Right ventricle myocardium inferior (tissue), 1 donor: ENCODE results near the gene YKT6. TPM values are rescaled to one million over a fixed set of nuclear protein-coding genes. Genes with fewer than 3 reads are reported as not detected.

Experiments
- ATAC-seq: fragments of 200-7000 bp; cut with Tn5 transposase; one replicate; pipeline ENCODE4 v1.9.1; 2020; ENCODE audit warnings: mild to moderate bottlenecking, moderate library complexity
- DNase-seq: peaks from one replicate; pipeline ENCODE4 v3.0.0; 2021; ENCODE audit errors: missing footprints
- intact Hi-C: fragments of 100-400 bp; cut with DNase I; formaldehyde crosslinking; loops from one replicate; pipeline ENCODE4 v1.11.0; 2022
- total RNA-seq: library from RNA; stranded (reverse); fragmentation: NEBNext Ultra II Directional; extraction: Animal tissue kit (Norgen Biotek cat#: 25700); gene quantifications from one replicate; pipeline ENCODE4 v1.2.1, GENCODE V29; 2021
- donor health status: DM: no; HTN: yes; CAD: no; lungs with severe emphysema.

YKT6 gene
- total RNA-seq, 1 donor from 2014 or later, result 58.0 TPM

DNA sequence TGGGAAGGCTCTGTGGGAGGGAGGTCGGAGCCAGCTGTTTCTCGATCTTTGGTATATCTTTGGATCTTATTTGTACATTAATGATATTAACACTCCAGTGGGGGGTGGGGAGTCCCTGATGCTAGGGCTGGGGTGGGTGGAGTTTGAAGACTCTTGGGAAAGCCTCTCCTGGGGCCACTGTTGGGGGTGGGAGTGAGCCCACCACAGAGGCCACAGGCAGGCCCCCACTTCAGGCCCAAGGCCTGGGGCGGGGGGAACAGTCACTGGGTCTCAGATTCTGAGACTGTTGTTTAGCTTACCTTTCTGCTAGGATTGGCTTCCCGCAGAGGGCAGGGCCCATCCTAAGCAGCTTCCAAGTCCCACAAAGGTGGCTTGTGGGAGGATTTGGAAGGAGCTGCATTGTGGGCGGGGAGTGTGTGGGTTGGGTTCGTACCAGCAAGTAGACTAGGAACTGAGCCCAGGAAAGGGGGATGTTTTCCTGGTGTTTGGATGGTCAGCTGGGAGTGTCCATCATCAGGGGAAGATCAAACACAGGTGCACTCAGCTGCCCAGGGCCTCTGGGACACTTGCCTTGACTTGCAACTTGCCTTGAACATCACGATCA lies 11.9 kb downstream of the YKT6 start:
- ATAC-seq, result no peak
- intact Hi-C loops, result no loop called here
- DNase-seq, result no peak

DNA sequence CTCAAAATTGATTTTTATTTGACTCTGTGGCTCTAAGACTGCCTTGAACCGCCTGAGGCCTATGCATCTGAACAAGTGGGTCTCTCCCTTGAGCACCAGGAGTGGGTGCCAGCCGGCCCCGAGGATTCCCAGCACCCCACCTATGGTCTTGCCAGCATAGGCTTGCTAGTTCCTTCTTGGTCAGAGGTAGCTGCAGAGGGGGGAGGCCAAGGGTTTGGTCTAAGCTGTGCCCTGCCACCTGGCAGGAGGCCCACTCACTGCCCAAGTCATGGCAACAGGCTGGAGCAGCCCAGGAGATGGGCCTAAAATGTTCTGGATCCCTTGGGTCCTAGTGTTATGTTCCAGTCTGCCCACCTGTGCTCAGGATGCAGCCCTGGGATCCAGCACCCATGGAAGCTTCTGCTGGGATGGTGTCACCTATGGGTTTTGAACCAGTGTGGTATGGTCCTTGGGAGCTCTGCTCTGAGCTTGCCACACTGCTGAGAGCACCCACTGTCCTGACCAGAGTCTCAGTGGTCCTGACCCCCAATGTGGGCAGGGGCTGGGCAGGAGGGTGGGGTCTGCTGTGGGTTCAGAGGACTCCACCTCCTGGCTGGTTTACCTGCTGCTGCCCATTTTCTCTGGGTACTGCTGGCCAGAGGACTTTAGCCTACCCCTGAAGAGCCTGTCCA lies 12.6 kb downstream of the YKT6 start:
- intact Hi-C loops, result no loop called here
- DNase-seq (peak; percentile 50), ATAC-seq (no peak)

DNA sequence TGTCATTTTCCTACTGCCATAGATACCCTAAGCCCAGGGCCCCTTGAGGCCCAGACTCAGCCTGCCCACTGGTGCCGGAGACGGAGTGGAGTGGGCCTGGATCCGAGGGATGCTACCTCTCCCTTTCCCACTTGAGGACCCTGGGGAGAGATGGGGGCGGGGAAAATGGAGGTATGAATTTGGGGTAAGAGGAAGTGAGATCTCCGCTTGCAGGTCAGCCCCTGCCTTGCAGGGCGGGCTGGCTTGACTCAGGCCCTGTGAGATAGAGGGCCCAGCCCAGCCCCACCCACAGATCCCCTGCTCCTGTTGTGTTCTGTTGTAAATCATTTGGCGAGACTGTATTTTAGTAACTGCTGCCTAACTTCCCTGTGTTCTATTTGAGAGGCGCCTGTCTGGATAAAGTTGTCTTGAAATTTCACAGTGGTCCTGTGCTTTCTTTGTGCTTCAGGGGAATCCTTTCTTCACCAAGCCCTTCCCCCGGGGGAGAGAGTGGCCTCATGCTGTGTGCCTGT lies 13.2 kb downstream of the YKT6 start:
- ATAC-seq (no peak), DNase-seq (no peak)
- intact Hi-C loops, result no loop called here

DNA sequence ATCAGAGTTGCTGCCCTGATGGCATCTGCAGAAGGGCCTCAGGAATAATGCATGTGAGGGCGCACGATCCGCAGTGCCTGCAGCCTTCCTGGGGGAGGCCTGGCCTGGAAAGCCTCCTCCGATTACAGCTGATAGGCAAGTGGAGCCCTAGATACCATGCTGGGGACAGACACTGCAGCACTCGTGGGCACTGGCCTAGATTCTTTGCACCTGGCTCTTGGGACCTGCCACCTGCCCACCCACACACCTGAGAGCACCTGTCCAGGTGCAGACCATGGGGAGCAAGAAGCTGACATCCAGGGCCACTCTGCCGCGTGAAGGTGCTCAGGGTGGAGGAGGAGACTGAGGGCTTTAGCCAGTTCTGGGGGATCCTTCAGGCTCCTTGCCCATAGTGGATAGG lies 14.8 kb downstream of the YKT6 start:
- intact Hi-C loops, result no loop called here

DNA sequence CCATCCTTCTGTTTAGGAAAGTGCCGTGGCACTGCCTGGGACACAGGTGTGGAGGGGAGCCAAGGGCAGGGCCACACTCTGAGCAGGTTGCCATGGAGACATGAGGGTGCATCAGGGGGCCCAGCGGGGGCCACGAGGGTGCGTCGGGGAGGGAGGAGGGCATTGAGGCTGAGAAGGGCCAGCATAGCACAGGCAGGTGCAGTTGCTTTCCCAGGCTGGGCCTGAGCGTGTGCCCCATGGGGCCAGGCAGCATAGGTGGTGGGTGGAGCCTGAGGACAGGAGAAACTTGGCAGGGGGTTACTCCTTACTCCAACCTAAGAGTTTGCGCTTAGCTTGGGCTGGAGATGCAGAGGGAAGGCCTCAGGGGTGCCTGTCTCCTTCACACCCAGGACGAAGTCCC lies 15.2 kb downstream of the YKT6 start:
- intact Hi-C loops, result no loop called here
- no peak for DNase-seq

More for the DNA sequence above, 14.8 kb downstream of the YKT6 start:
- no peak for DNase-seq
- ATAC-seq, result no peak

DNA sequence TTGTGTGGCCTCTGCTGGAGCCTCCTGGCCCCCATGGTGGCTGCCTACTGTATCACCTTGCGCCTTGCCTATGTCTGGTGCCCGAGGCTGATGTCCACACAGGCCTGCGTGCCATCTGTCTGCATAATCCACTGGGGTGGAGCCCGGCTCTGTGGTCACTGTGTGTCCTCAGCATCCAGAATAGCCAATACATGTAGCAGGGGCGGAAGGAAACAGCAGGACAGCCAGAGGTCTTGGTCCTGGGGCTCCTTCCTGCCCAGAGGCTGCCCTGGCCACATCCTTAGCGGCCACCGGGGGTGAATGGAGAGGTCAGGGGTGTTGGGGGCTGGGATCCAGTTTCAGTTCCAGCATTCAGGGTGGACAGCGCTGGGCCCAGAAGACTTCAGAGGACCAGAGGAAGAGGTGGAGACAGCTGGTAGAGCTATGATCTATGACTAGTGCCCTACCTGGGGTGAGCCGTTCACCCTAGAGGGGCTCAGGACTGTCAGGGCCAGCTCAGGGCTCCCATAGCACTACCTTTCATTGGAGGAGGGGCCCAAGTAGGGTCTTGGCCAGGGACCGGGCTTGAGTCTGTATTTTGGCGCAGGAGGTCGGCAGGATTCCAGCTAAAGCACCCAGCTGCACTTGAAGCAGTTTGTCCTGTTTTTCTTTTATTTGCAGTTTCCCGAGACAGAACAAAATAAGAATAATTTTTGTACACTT lies 15.9 kb downstream of the YKT6 start:
- intact Hi-C loops, result no loop called here
- DNase-seq, result no peak
- ATAC-seq, result no peak

More for the DNA sequence above, 15.2 kb downstream of the YKT6 start:
- no peak for ATAC-seq

DNA sequence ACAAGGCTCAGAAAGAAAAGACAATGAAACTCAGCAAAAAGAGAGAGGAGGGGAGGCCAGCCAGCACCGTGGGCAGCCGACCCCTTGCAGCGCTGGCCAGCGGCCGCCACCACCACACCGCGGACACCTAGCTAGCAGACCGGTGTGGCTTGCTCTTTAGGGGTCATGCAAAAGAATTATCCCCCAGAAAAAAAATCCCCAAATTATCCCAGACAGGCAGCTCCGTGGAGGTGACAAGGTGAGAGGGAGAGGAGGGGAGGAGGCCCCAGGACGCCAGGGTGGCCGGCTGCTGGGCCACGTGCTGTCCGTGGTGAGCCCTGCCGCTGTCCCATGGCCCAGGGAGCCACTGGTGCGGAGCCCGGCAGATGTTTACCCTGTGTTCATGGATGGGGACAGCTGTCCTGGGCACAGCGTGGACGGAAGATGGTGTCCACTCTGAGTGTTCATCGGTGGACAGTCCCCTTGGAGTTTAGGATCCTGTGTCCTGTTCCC lies 16.5 kb downstream of the YKT6 start:
- ATAC-seq (no peak), DNase-seq (peak; percentile 40)
- intact Hi-C loops, result no loop called here

DNA sequence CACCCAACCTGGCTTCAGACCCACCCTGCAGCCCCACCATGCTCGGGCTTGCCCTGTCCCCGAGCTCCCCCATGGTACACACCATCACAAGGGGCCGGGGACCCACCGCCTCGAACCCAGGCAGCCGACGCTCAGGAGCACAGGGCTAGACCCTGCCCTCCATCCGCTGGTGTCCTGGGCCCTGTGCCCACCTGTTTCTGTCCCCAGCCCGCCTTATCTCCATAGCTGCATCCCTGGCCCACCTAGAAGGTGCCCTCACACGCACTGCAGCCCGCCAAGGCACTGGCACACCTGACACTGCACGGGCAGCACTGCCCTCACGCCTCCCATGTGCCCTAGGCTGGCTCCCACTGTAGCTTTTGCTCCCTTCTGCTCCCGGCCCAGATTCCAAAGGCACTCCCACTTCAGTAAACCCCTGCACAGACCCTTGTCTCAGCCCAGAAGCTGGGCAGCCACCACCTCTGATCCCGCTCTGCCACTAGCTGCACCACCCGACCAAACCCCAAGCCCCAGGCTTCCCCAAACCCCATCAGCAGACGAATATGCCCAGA lies 17.1 kb downstream of the YKT6 start:
- intact Hi-C loops, result no loop called here
- DNase-seq (peak; percentile 59), ATAC-seq (no peak)

DNA sequence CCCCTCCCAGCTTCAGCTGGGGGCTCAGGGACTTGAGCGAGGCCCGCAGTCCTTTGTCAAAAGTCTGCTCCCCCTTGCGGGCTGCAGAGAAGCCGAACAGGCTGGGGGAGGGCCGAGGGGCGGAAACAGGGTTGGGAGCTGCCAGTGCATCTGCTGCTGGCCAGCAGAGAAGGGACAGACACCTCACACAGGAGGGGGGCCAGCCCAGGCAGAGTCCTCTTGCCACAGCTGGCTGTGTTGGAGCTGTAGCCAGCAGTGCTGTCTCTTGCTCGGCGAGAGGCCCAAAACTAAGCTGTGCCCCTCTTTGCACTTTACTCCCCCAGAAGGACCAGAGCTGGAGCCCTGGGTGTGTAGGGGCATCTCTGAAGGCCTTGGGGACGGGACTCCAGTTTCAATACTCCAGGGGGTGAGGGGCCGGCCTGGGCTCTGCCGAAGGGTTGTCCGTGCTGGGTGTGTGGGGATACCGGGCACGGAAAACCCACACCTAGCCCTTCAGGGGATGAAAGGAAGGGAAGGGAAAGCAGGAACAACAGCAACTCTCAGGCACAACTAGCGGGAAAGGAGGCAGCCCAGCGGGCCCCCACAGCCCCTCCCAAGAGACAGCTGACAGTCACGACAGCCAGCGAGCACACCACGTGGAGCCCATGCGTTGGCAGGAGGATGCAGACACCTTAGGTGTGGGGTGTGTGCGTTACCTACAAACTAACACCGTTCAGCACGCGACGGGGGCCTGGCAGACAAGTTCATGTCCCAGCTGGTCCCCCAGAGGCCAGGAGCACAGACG lies 17.8 kb downstream of the YKT6 start:
- intact Hi-C loops, result no loop called here
- ATAC-seq (no peak), DNase-seq (peak; percentile 54)

DNA sequence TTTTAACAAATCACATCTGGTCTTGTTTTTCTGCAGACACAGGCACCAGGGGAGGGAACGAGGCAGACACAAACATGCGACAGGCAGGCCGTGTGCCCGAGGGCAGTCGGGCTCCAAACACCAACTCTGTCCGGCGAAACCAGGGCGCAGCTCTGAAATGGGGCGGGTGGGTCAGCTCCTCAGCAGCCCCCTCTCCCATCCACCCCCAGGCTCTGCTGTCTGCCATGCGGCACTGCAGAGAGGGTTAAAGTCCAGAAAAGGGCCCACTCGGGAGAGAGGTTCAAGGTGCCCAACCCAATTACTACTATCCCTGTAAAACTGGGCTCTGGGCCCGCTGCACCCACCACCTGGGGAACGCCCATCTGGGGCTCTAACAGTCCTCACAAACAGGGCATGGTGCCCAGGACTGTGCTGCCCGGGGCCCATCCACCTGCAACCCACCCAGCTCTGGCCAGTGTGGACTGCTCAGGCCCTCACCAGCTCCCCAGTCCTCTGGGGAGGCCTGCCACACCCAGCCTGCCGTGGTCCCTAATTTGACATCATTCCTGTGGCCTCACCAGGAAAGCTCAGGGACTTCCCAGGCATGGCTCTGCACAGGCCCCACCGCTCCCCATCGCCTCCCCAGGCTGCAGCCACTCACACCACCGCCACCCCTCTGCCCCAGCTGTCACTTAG lies 18.7 kb downstream of the YKT6 start:
- peak; percentile 60 for DNase-seq
- intact Hi-C loops, result no loop called here
- ATAC-seq, result no peak

DNA sequence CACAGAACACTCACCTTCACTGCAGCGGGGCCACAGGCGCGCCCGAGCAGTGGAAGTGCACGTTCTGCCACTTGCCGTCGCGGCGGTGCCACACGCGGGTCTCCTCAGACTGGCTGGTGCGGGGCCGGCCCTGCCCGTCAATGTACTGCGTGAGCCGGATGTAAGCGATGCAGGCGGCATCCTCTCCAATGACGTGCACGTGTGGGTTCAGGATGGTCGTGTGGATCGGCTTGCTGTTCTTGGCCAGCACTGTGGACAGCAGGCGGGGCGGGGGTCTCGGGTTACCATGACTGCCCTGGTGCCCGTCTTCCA lies 19.2 kb downstream of the YKT6 start:
- intact Hi-C loops, result no loop called here
- ATAC-seq (no peak), DNase-seq (peak; percentile 62)

DNA sequence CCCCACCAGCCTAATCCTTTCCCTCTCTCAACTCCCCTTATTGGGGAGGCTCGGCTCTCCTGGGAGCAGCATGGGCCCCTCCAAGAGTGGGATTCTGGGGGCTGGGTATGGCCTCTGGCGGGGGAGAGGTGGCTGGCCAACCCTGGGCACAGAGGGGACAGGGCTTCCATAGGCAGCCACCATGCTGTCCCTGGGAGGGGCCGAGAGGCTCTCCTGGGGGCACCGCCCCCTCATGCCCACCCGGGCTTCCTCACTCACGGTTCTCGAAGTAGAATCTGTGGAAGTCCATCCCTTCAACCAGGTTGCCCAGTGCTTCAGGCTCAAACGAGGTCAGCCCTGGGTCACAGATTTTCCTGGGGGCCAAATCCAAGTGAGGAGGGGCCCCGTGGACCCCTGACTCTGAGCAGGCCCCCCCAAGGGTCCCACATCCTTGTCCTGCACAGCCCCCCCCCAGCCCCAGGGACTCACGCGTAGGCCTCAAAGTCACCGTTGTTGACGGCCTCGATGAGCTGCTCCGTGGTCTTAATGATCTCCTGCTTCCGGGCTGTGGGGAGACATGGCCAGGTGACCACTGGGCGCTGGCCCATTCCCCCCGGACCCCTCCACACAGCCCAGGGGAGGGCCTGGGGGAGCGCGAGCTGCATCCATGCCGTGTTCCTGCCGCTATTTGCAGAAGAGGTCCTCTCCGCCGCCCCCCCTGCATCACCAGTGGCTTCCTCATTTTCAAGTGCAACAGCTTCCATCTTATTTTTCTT lies 19.8 kb downstream of the YKT6 start:
- DNase-seq (peak; percentile 52), ATAC-seq (no peak)
- intact Hi-C loops, result no loop called here

DNA sequence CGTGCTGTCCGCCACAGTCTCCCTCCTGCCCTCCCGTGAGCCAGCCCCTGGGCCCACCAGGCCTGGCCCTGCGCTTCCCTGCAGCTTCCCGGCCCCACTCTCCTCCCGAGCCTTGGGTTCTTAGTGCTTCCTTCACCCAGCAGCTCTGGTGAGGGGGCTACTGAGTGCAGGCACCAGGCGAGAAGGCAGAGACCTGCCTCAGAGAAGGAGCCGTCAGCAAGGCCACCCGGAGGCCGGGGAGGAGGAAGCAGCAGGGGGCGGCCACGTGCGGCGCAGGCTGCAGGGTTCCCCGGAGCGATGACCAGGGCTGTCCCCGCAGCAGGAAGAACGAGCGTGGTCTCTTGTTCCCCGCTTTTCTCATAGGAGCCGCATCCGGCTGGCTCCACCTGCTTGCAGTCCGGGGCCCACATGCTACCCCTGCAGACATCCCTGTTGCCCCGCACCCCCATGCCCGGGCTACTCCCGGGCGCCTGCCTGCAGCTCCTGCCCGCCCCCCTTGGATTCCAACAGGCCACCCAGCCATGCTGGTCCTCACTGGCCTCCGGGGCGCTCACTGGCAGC lies 20.5 kb downstream of the YKT6 start:
- peak; percentile 34 for DNase-seq
- intact Hi-C loops, result no loop called here

DNA sequence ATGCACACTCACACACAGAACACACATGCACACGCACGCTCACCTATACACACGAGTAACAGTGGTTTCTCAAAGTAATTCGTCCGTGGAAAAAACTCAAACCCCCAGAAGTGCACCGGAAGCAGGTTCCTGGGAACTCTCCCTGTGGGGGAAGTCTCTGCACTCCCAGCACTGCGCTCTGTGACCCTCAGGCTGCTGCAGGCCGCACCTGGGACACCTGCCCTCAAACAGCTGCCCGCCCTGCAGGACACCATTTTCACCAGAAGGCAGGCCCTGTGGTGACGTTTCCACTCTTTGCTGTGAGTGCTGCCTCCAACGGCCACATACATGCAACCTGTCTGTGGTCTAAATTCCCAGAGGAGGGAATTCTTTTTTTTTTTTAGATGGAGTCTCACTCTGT lies 21.3 kb downstream of the YKT6 start:
- intact Hi-C loops, result no loop called here
- no peak for ATAC-seq
- peak; percentile 32 for DNase-seq

More for the DNA sequence above, 20.5 kb downstream of the YKT6 start:
- ATAC-seq, result no peak

DNA sequence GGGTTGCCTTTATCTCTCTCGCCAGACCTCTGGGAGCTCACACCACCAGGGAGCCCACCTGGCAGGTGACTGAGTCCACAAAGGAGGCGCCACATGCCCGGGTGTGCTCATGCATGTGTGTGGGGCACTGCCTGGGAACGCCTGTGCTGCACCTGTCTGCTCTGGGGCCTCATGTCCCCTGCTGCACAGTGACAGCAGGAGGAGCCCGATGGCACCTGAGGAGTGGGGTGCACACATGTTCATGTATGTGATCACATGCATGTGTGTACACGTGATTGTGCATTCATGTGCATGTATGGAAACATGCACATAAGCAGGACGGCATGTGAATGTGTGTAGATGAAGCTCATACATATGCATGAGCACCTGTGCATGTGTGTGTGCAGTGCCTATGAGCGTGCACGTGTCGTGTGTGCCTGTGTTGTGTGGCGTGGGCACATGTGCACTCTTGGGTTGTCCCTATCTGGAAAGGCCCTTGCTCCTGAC lies 22.0 kb downstream of the YKT6 start:
- DNase-seq (peak; percentile 59), ATAC-seq (no peak)
- intact Hi-C loops, result no loop called here

DNA sequence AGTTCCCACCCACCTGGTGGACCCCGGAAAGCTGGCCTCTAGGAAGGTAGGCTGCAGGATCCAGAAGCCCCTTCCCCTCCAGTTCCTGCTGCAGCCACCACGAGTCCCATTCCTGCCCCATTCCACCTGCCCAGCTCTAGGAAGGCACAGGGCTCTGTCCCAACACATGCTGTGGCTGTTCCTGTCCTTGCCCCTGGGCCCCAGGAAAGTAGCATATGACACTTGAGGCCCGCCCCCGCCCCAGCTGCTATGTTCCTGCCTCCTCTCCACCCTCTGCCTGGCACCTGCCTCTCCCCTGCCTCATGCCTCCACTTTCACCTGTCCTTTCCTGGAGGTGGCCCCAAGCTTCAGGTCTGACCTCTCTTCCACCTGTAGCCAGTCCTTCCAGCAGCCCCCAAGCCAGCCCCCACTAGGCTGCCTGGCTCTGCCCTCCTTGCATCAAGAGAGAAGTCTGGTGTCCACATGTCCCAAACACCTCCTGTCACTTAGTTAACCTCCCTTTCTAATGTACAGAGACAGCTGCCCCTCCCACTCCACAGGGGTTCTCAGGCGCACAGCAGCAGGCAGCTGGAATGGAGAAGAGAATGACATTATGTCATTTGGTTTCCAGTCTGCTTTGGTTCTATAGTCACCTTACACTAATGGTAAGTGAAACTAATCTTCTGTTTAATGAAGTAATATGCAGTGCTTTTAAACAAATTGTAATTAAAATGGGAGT lies 22.7 kb downstream of the YKT6 start:
- DNase-seq (peak; percentile 53), ATAC-seq (no peak)
- intact Hi-C loops, result no loop called here
